NT2/D1 (cell line): ENCODE results near the gene STAT5B.

ENCODE experiments used
- YY1 ChIP-seq: IDR thresholded peaks from 2 replicates; pipeline ENCODE4 v1.6.1; 2011; ENCODE audit not compliant: insufficient read length, insufficient read depth
- ZNF274 ChIP-seq: IDR thresholded peaks from 2 replicates; pipeline ENCODE4 v1.6.1; 2011; ENCODE audit warnings: mild to moderate bottlenecking, low read depth, low read length

DNA sequence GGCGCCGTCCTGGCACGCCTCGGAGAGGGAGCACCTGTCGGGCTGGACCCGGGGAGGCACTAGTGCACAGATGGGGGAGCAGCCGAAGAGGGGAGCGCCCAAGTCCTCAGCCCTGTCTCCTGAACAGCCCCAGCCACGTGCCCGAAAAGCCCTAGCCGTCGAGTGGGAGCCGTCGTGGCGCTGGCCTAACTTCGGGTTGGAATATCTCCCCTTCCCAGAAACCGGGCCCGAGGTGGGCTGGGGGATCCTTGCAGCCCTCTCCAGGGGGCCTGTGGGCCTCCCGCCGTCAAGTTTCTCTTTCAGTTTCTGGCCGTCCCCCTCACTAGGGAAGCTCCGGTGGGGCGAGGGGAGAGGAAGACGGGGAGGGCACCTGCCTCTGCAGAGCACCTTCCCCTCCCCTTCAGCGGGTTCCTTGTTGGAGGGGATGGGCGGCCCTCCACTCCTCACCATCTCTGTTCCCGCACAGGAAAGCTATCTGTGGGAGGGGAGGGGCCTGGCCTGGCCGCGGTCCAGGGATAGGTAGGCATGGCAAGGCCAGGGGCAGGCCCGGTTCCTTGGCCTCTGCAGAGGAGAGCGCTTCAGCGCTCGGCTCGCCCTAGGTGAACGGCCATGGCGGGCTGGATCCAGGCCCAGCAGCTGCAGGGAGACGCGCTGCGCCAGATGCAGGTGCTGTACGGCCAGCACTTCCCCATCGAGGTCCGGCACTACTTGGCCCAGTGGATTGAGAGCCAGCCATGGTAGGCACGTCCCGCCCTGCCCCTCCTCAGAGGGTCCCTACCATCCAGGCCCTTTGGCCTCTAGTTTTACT is 12.8 kb upstream of the STAT5B start:
- no peak for TF ChIP-seq ZNF274
- no peak for TF ChIP-seq YY1
